HPDE6-E6E7 (cell line): ENCODE measurements around the gene TRMT44.
"Not testable (repeated sequence)": the region's sequence is repeated elsewhere in the genome, so short reads cannot be mapped to it uniquely, and the experiment has no call there.

ENCODE experiments used
- DNase-seq: peaks from one replicate; pipeline ENCODE4 v3.0.0; 2011; ENCODE audit warnings: missing footprints; ENCODE audit errors: extremely low spot score

TRMT44 gene

GRCh38 chr4:8494983-8495548, 54.5 kb downstream of the TRMT44 start:
- no peak for DNase-seq

- no peak for DNase-seq
Measured at GRCh38 chr4:8495803-8496202, 55.2 kb downstream of the TRMT44 start.

- DNase-seq, result no peak
Measured at GRCh38 chr4:8497762-8498161, 57.2 kb downstream of the TRMT44 start.

GRCh38 chr4:8500966-8501365, 60.4 kb downstream of the TRMT44 start:
- DNase-seq, result no peak

GRCh38 chr4:8501781-8502180, 61.2 kb downstream of the TRMT44 start:
- DNase-seq, result no peak

- no peak for DNase-seq
Measured at GRCh38 chr4:8502371-8502770, 61.8 kb downstream of the TRMT44 start.

GRCh38 chr4:8502836-8503585, 62.4 kb downstream of the TRMT44 start:
- DNase-seq, result no peak

- DNase-seq, result no peak
Measured at GRCh38 chr4:8503801-8504200, 63.2 kb downstream of the TRMT44 start.

- no peak for DNase-seq
Measured at GRCh38 chr4:8504279-8505007, 63.9 kb downstream of the TRMT44 start.

GRCh38 chr4:8505229-8505628, 64.7 kb downstream of the TRMT44 start:
- no peak for DNase-seq

- no peak for DNase-seq
Measured at GRCh38 chr4:8506006-8506372, 65.4 kb downstream of the TRMT44 start.

GRCh38 chr4:8506373-8507195, 66.0 kb downstream of the TRMT44 start:
- no peak for DNase-seq

- no peak for DNase-seq
Measured at GRCh38 chr4:8507196-8507570, 66.6 kb downstream of the TRMT44 start.

- DNase-seq, result no peak
Measured at GRCh38 chr4:8507624-8508023, 67.0 kb downstream of the TRMT44 start.

GRCh38 chr4:8508266-8508665, 67.7 kb downstream of the TRMT44 start:
- no peak for DNase-seq

GRCh38 chr4:8508740-8509139, 68.2 kb downstream of the TRMT44 start:
- no peak for DNase-seq

GRCh38 chr4:8509311-8509950, 68.9 kb downstream of the TRMT44 start:
- no peak for DNase-seq

GRCh38 chr4:8510191-8510590, 69.6 kb downstream of the TRMT44 start:
- no peak for DNase-seq

GRCh38 chr4:8510611-8511285, 70.2 kb downstream of the TRMT44 start:
- no peak for DNase-seq

- no peak for DNase-seq
Measured at GRCh38 chr4:8512510-8512909, 71.9 kb downstream of the TRMT44 start.

GRCh38 chr4:8513080-8513479, 72.5 kb downstream of the TRMT44 start:
- DNase-seq, result not testable (repeated sequence)
